Measurements from ENCODE around the gene PLA1A. TPM values are rescaled to one million over a fixed set of nuclear protein-coding genes. Genes with fewer than 3 reads are reported as not detected.

The PLA1A gene
- total RNA-seq, 2 experiments from 2014 or later = 0.13 TPM; not detected in 1

GRCh38 chr3:119599558-119600174 is 2.0 kb downstream of the PLA1A start:
- ChIA-PET POLR2A (no interaction called here), CTCF (no interaction called here)

- POLR2A ChIA-PET = no interaction called here
These were observed 3.0 kb downstream of the PLA1A start for GRCh38 chr3:119600732-119601131.

GRCh38 chr3:119601154-119601553 is 3.5 kb downstream of the PLA1A start:
- POLR2A ChIA-PET = no interaction called here
- CTCF ChIA-PET = interaction anchor here (0.9 to 1.2 kb wide), 2 partner anchors 9 to 11 kb away, joined by 3 read pairs; no protein-coding TSS in a partner anchor

More at GRCh38 chr3:119600732-119601131, 3.0 kb downstream of the PLA1A start:
- CTCF ChIA-PET = interaction anchor here (0.7 to 1.2 kb wide), 3 partner anchors 8 to 13 kb away, joined by 3 to 4 read pairs (median 3); no protein-coding TSS in a partner anchor

GRCh38 chr3:119602676-119603075 is 5.0 kb downstream of the PLA1A start:
- ChIA-PET POLR2A (no interaction called here), CTCF (no interaction called here)

- ChIA-PET CTCF (no interaction called here), POLR2A (no interaction called here)
These were observed 7.2 kb downstream of the PLA1A start for GRCh38 chr3:119604878-119605277.

- CTCF ChIA-PET = no interaction called here
- POLR2A ChIA-PET = no interaction called here
These were observed 10.8 kb downstream of the PLA1A start for GRCh38 chr3:119608405-119609000.

- ChIA-PET POLR2A (no interaction called here), CTCF (no interaction called here)
These were observed 11.6 kb downstream of the PLA1A start for GRCh38 chr3:119609301-119609700.

- CTCF ChIA-PET = interaction anchor here (0.9 kb wide), 1 partner anchor 10 kb away, joined by 3 read pairs; no protein-coding TSS in a partner anchor
- POLR2A ChIA-PET = no interaction called here
These were observed 14.0 kb downstream of the PLA1A start for GRCh38 chr3:119611664-119612063.

GRCh38 chr3:119613201-119613600 is 15.5 kb downstream of the PLA1A start:
- CTCF ChIA-PET = no interaction called here

GRCh38 chr3:119613872-119614271 is 16.2 kb downstream of the PLA1A start:
- ChIA-PET CTCF (no interaction called here), POLR2A (no interaction called here)

More at GRCh38 chr3:119613201-119613600, 15.5 kb downstream of the PLA1A start:
- POLR2A ChIA-PET = no interaction called here

GRCh38 chr3:119616056-119616455 is 18.4 kb downstream of the PLA1A start:
- ChIA-PET CTCF (no interaction called here), POLR2A (no interaction called here)

GRCh38 chr3:119619094-119619493 is 21.4 kb downstream of the PLA1A start:
- POLR2A ChIA-PET = no interaction called here
- CTCF ChIA-PET = no interaction called here

- ChIA-PET POLR2A (no interaction called here), CTCF (no interaction called here)
These were observed 23.2 kb downstream of the PLA1A start for GRCh38 chr3:119620899-119621298.

GRCh38 chr3:119624002-119624720 is 26.5 kb downstream of the PLA1A start:
- ChIA-PET POLR2A (no interaction called here), CTCF (no interaction called here)

- CTCF ChIA-PET = no interaction called here
- POLR2A ChIA-PET = no interaction called here
These were observed 27.9 kb downstream of the PLA1A start for GRCh38 chr3:119625451-119626153.

GRCh38 chr3:119626196-119626595 is 28.5 kb downstream of the PLA1A start:
- CTCF ChIA-PET = interaction anchor here (0.6 kb wide), 1 partner anchor 64 kb away, joined by 3 read pairs; no protein-coding TSS in a partner anchor
- POLR2A ChIA-PET = no interaction called here

GRCh38 chr3:119627461-119627860 is 29.8 kb downstream of the PLA1A start:
- ChIA-PET CTCF (no interaction called here), POLR2A (no interaction called here)

GRCh38 chr3:119628390-119628789 is 30.7 kb downstream of the PLA1A start:
- CTCF ChIA-PET = interaction anchor here (0.6 to 1.2 kb wide), 2 partner anchors 10 to 20 kb away, joined by 3 read pairs; no protein-coding TSS in a partner anchor
- POLR2A ChIA-PET = no interaction called here

- POLR2A ChIA-PET = no interaction called here
- CTCF ChIA-PET = interaction anchor here (1.2 kb wide), 1 partner anchor 19 kb away, joined by 3 read pairs; no protein-coding TSS in a partner anchor
These were observed 31.2 kb downstream of the PLA1A start for GRCh38 chr3:119628816-119629445.
